Activated CD4-positive, alpha-beta T cell treated with anti-CD3 and anti-CD28 coated beads for 48 hours (primary cell): ENCODE data around the gene ZBTB17.

Source experiments
- DNase-seq: peaks from one replicate; pipeline ENCODE4 v3.0.0-alpha.2; 2020

Gene ZBTB17

GRCh38 chr1:15959424-15959823 lies 16.5 kb downstream of the ZBTB17 start:
- no peak for DNase-seq

GRCh38 chr1:15958793-15959192 lies 17.1 kb downstream of the ZBTB17 start:
- no peak for DNase-seq

- no peak for DNase-seq
Observed at GRCh38 chr1:15958111-15958510, 17.8 kb downstream of the ZBTB17 start.

- no peak for DNase-seq
Observed at GRCh38 chr1:15957221-15958095, 18.4 kb downstream of the ZBTB17 start.

GRCh38 chr1:15956150-15956549 lies 19.8 kb downstream of the ZBTB17 start:
- no peak for DNase-seq

- DNase-seq = no peak
Observed at GRCh38 chr1:15955552-15955951, 20.3 kb downstream of the ZBTB17 start.

- no peak for DNase-seq
Observed at GRCh38 chr1:15954316-15954715, 21.6 kb downstream of the ZBTB17 start.

- no peak for DNase-seq
Observed at GRCh38 chr1:15953791-15954241, 22.1 kb downstream of the ZBTB17 start.

GRCh38 chr1:15953294-15953771 lies 22.6 kb downstream of the ZBTB17 start:
- no peak for DNase-seq

- peak; percentile 65 for DNase-seq
Observed at GRCh38 chr1:15952317-15953258, 23.3 kb downstream of the ZBTB17 start.

GRCh38 chr1:15951341-15952153 lies 24.4 kb downstream of the ZBTB17 start:
- DNase-seq = peak; percentile 66

- DNase-seq = peak; percentile 90
Observed at GRCh38 chr1:15950763-15951295, 25.1 kb downstream of the ZBTB17 start.

- DNase-seq = peak; percentile 77
Observed at GRCh38 chr1:15950302-15950701, 25.6 kb downstream of the ZBTB17 start.

GRCh38 chr1:15949453-15950245 lies 26.3 kb downstream of the ZBTB17 start:
- DNase-seq = peak; percentile 92

- peak; percentile 70 for DNase-seq
Observed at GRCh38 chr1:15948595-15949452, 27.1 kb downstream of the ZBTB17 start.

GRCh38 chr1:15948091-15948591 lies 27.8 kb downstream of the ZBTB17 start:
- DNase-seq = peak; percentile 42

GRCh38 chr1:15947382-15948090 lies 28.4 kb downstream of the ZBTB17 start:
- no peak for DNase-seq

GRCh38 chr1:15946571-15947381 lies 29.1 kb downstream of the ZBTB17 start:
- DNase-seq = no peak
